ENCODE data around the gene LRIG2.

The LRIG2 gene

DNA sequence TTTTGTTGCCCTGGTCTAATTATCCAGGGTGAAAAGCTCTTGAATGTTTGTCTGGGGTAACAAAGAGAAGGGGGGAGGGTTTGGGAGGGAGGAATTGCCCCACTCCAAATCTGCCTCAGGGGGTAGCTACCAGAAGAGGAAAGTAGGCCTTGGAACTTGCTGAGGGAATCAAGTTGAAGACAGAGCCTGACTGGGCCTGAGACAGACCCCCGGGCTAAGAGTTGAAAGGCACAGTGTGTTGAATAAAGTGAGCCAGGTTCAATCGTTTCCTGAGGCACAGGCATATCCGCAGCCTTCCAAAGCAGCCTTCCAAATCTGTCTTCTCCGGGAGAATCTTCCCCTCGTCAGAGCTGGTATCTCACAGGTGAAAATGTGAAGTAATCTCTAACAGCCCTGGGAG lies 96.6 kb downstream of the LRIG2 start:
- no peak for DNase-seq

DNA sequence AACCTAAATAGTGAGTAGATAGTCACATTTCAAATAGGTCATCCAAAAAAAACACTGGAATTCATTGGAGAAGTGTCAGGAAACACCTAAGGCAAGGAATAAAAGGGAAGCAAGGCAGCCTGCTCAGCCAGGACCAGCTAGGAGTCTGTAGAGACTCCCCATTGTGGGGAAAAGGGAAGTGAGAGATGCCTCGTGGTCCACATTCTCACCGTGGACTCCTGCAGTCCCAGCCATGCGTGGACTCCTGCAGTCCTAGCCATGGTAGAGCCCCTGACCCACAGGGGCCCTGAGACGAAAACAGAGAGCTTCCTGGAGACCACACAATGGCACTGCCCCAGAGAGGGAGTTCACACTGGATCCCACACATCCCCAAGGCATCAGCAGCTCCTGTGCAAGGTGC lies 97.5 kb downstream of the LRIG2 start:
- no peak for DNase-seq

DNA sequence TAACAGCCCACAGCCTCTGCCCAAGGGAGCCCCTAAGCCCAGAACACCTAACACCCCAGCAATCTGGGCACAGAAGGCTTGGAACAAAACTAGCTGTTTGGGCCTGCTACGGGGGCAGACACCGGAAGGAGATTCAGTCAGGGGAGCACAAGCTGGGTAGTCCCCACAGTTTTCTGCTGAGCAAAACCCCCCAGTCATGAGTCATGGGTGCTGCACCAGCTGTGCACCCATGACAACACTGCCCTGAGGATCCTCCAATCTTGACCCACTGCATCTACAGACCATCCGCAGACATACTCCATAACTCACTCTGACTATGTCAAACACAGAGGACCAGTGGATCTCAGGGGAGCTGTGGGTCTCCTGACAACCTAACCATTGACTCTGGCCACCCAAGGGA lies 105.1 kb downstream of the LRIG2 start:
- no peak for DNase-seq

DNA sequence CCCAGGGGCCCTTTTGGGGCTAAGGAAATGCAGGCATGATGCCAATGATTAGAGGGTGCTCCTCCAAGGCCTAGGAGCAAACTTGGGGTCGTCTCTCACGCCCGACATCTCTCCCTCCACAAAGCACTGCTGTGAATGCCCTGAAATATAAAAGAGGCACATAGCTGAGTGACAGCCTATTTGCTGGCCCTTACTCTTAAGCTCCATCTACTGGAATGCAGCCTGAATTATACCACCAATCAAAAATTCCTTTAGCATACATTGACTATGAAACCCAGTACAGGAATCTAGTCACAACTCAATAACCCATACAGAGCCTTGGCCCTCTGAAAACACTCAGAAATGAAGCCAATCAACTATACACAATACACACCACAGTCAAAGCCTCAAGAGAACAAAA lies 105.5 kb downstream of the LRIG2 start:
- DNase-seq = no peak

All from cerebellar nuclear complex (tissue), 1 donor.